ENCODE results near the gene NLGN2.

NLGN2 gene

GRCh38 chr17:7414837-7415236 is 7.2 kb downstream of the NLGN2 start:
- no peak for DNase-seq (ENCODE audit: low read depth)

- DNase-seq (ENCODE audit: low read depth): no peak
Observed at GRCh38 chr17:7415784-7416183, 8.1 kb downstream of the NLGN2 start.

GRCh38 chr17:7416323-7416722 is 8.7 kb downstream of the NLGN2 start:
- DNase-seq (ENCODE audit: low read depth): no peak

- DNase-seq (ENCODE audit: low read depth): no peak
Observed at GRCh38 chr17:7417056-7417655, 9.5 kb downstream of the NLGN2 start.

GRCh38 chr17:7418472-7419152 is 11.0 kb downstream of the NLGN2 start:
- no peak for DNase-seq (ENCODE audit: low read depth)

- DNase-seq (ENCODE audit: low read depth): no peak
Observed at GRCh38 chr17:7419819-7420610, 12.4 kb downstream of the NLGN2 start, which contains the start of gene SPEM1. SPEM1 (plus strand) TSS chr17:7420324; CDS start chr17:7420385, 61 bp downstream.

GRCh38 chr17:7421186-7421585 is 13.5 kb downstream of the NLGN2 start:
- no peak for DNase-seq (ENCODE audit: low read depth)

GRCh38 chr17:7423679-7424078 is 16.0 kb downstream of the NLGN2 start:
- DNase-seq (ENCODE audit: low read depth): no peak

- DNase-seq (ENCODE audit: low read depth): no peak
Observed at GRCh38 chr17:7425316-7425715, 17.7 kb downstream of the NLGN2 start, which contains the start of gene SPEM2. SPEM2 (plus strand) TSS chr17:7425616; CDS start chr17:7425689, 73 bp downstream.

GRCh38 chr17:7425756-7426155 is 18.1 kb downstream of the NLGN2 start:
- no peak for DNase-seq (ENCODE audit: low read depth)

- no peak for DNase-seq (ENCODE audit: low read depth)
Observed at GRCh38 chr17:7426203-7426863, 18.7 kb downstream of the NLGN2 start.

- no peak for DNase-seq (ENCODE audit: low read depth)
Observed at GRCh38 chr17:7426896-7427489, 19.3 kb downstream of the NLGN2 start.

GRCh38 chr17:7427549-7427948 is 19.9 kb downstream of the NLGN2 start:
- DNase-seq (ENCODE audit: low read depth): no peak

GRCh38 chr17:7428557-7428956 is 20.9 kb downstream of the NLGN2 start, which contains the start of gene SPEM3:
SPEM3 (plus strand) TSS chr17:7428857; CDS start chr17:7428903, 46 bp downstream.
- DNase-seq (ENCODE audit: low read depth): no peak

- DNase-seq (ENCODE audit: low read depth): no peak
Observed at GRCh38 chr17:7429722-7430121, 22.1 kb downstream of the NLGN2 start.

- no peak for DNase-seq (ENCODE audit: low read depth)
Observed at GRCh38 chr17:7431231-7431630, 23.6 kb downstream of the NLGN2 start.

- no peak for DNase-seq (ENCODE audit: low read depth)
Observed at GRCh38 chr17:7432296-7432695, 24.7 kb downstream of the NLGN2 start.

- DNase-seq (ENCODE audit: low read depth): no peak
Observed at GRCh38 chr17:7435676-7436555, 28.3 kb downstream of the NLGN2 start.

- DNase-seq (ENCODE audit: low read depth): peak; percentile 72
Observed at GRCh38 chr17:7436556-7437368, 29.1 kb downstream of the NLGN2 start.

GRCh38 chr17:7437369-7437863 is 29.8 kb downstream of the NLGN2 start:
- DNase-seq (ENCODE audit: low read depth): no peak
